ENCODE data around the gene EPHB1.

Gene EPHB1

GRCh38 chr3:134809427-134810051 is 14.5 kb downstream of the EPHB1 start:
- DNase-seq = no peak

GRCh38 chr3:134810052-134810435 is 15.0 kb downstream of the EPHB1 start:
- DNase-seq = no peak

GRCh38 chr3:134810850-134811249 is 15.8 kb downstream of the EPHB1 start:
- DNase-seq = no peak

- DNase-seq = no peak
These were observed 18.6 kb downstream of the EPHB1 start for GRCh38 chr3:134813618-134814017.

- DNase-seq = no peak
These were observed 20.5 kb downstream of the EPHB1 start for GRCh38 chr3:134815519-134815918.

GRCh38 chr3:134816623-134817022 is 21.6 kb downstream of the EPHB1 start:
- DNase-seq = no peak

GRCh38 chr3:134817297-134817696 is 22.2 kb downstream of the EPHB1 start:
- no peak for DNase-seq

GRCh38 chr3:134820994-134821393 is 25.9 kb downstream of the EPHB1 start:
- DNase-seq = no peak

GRCh38 chr3:134822090-134822489 is 27.0 kb downstream of the EPHB1 start:
- no peak for DNase-seq

- DNase-seq = no peak
These were observed 28.6 kb downstream of the EPHB1 start for GRCh38 chr3:134823679-134824078.

- no peak for DNase-seq
These were observed 29.7 kb downstream of the EPHB1 start for GRCh38 chr3:134824791-134825190.

GRCh38 chr3:134827213-134827612 is 32.2 kb downstream of the EPHB1 start:
- no peak for DNase-seq

GRCh38 chr3:134829721-134830120 is 34.7 kb downstream of the EPHB1 start:
- DNase-seq = no peak

- no peak for DNase-seq
These were observed 37.5 kb downstream of the EPHB1 start for GRCh38 chr3:134832585-134832984.

GRCh38 chr3:134833453-134834163 is 38.5 kb downstream of the EPHB1 start:
- no peak for DNase-seq

GRCh38 chr3:134836921-134837320 is 41.9 kb downstream of the EPHB1 start:
- DNase-seq = no peak

GRCh38 chr3:134838599-134838998 is 43.5 kb downstream of the EPHB1 start:
- peak; percentile 6 for DNase-seq

- DNase-seq = no peak
These were observed 44.4 kb downstream of the EPHB1 start for GRCh38 chr3:134839422-134839821.

- DNase-seq = peak; percentile 19
These were observed 44.9 kb downstream of the EPHB1 start for GRCh38 chr3:134839990-134840389.

GRCh38 chr3:134840459-134840858 is 45.4 kb downstream of the EPHB1 start:
- DNase-seq = no peak

GRCh38 chr3:134846084-134846483 is 51.0 kb downstream of the EPHB1 start:
- no peak for DNase-seq

- no peak for DNase-seq
These were observed 51.9 kb downstream of the EPHB1 start for GRCh38 chr3:134846911-134847317.

GRCh38 chr3:134847349-134847748 is 52.3 kb downstream of the EPHB1 start:
- no peak for DNase-seq

GRCh38 chr3:134849561-134849960 is 54.5 kb downstream of the EPHB1 start:
- no peak for DNase-seq

GRCh38 chr3:134850761-134851160 is 55.7 kb downstream of the EPHB1 start:
- no peak for DNase-seq
